Stomach smooth muscle (tissue), 2 donors: ENCODE results near the gene NUP85.

ENCODE experiments used
- H3K27ac ChIP-seq: one replicate; pipeline ENCODE4 v1.7.0; 2013; ENCODE audit warnings: mild to moderate bottlenecking, low read length, inconsistent platforms
- H3K27me3 ChIP-seq, 2 donors: one replicate each; pipeline ENCODE4 v1.7.0; 2013; ENCODE audit warnings: low read length in 2 of 2; ENCODE audit not compliant: insufficient read depth in 2 of 2, control insufficient read depth in 1 of 2
- H3K36me3 ChIP-seq, 2 donors: one replicate each; pipeline ENCODE4 v1.7.0; 2013; ENCODE audit warnings: low read length in 2 of 2; ENCODE audit not compliant: control insufficient read depth in 2 of 2, insufficient read depth in 2 of 2
- H3K4me1 ChIP-seq: one replicate; pipeline ENCODE4 v1.7.0; 2013; ENCODE audit warnings: low read length; ENCODE audit not compliant: control insufficient read depth, insufficient read depth
- H3K4me3 ChIP-seq, 2 donors: one replicate each; pipeline ENCODE4 v1.7.0; 2013; ENCODE audit warnings: low read length in 2 of 2
- H3K9ac ChIP-seq, 2 donors: one replicate each; pipeline ENCODE4 v1.7.0; 2013; ENCODE audit warnings: low read length in 2 of 2, mild to moderate bottlenecking in 1 of 2
- H3K9me3 ChIP-seq, 2 donors: one replicate each; pipeline ENCODE4 v1.7.0; 2013; ENCODE audit warnings: low read length in 2 of 2; ENCODE audit not compliant: control insufficient read depth in 2 of 2
- donor health status: healthy.
- donor health status: Pancreatic carcinoma.

NUP85 gene

DNA sequence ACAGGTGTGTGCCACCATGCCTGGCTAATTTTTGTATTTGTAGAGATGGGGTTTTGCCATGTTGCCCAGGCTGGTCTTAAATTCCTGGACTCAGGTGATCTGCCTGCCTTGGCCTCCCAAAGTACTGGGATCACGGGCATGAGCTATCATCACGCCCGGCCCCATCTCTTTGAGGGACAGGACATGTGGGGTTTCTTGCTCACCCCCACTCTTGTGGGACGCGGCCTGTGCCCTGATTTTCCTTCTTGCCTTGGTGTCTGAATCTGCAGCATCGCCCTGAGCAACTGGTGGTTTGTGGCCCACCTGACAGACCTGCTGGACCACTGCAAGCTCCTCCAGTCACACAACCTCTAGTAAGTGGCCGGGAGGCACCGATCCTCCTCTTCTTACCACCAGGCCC lies 25.6 kb downstream of the NUP85 start:
- Histone ChIP-seq H3K9me3 (no peaks in the 10 kb centered on the region), H3K36me3 (peaks cover 50 to 61% of the 10 kb centered on the region in 2 donors)

DNA sequence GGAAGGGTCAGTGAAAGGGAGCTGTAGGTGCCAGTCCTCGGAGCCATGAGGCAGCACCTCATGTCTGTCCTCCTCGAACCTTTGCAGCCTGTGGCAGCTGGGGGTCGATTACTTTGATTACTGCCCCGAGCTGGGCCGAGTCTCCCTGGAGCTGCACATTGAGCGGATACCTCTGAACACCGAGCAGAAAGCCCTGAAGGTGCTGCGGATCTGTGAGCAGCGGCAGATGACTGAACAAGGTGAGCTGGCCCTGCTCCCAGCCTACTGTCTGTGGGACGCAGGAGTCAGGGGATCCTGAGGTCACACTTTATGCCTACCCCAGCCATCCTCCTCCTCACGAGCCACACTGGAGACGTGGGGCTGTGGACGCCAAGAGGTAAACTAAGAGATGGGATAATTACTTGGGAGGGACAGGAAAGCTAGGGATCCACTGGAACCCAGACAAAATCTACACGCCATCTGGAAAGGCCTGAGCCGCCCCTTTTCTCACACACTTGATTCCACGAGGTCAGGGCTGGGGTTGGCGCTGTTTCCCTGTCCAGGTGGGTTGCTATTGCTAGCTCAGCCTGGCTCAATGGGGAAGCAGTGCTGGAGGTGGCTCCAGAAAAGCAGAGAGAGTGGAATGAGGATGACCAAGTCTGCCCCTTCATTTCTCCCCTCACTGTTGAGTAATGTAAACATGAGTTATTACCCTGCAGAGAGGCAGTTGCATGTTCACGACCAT lies 26.4 kb downstream of the NUP85 start:
- H3K36me3 ChIP-seq, result peaks cover 51 to 64% of the 10 kb centered on the region in 2 donors
- H3K27ac ChIP-seq, result no peak overlapping the region

More for the DNA sequence above, 25.6 kb downstream of the NUP85 start:
- no peak overlapping the region for H3K4me3 ChIP-seq
- H3K9ac ChIP-seq, result no peak overlapping the region
- H3K27ac ChIP-seq, result no peak overlapping the region
- no peaks in the 10 kb centered on the region for H3K27me3 ChIP-seq
- peaks cover 7% of the 10 kb centered on the region for H3K4me1 ChIP-seq

DNA sequence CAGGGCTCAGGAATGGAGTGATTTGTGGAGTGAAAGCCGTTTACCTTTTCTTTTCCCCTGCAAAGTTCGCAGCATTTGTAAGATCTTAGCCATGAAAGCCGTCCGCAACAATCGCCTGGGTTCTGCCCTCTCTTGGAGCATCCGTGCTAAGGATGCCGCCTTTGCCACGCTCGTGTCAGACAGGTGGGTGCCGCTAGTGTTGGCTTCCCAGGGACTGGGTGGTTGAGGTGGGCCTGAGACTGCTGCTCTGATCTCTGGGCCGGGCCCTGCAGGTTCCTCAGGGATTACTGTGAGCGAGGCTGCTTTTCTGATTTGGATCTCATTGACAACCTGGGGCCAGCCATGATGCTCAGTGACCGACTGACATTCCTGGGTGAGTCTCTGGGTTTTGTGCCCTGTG lies 27.3 kb downstream of the NUP85 start:
- Histone ChIP-seq H3K27ac (no peak overlapping the region), H3K36me3 (peaks cover 57 to 70% of the 10 kb centered on the region in 2 donors), H3K9ac (no peak overlapping the region)

More for the DNA sequence above, 26.4 kb downstream of the NUP85 start:
- Histone ChIP-seq H3K4me1 (peaks cover 4% of the 10 kb centered on the region), H3K4me3 (no peak overlapping the region), H3K9ac (no peak overlapping the region), H3K27me3 (no peaks in the 10 kb centered on the region), H3K9me3 (no peaks in the 10 kb centered on the region)

DNA sequence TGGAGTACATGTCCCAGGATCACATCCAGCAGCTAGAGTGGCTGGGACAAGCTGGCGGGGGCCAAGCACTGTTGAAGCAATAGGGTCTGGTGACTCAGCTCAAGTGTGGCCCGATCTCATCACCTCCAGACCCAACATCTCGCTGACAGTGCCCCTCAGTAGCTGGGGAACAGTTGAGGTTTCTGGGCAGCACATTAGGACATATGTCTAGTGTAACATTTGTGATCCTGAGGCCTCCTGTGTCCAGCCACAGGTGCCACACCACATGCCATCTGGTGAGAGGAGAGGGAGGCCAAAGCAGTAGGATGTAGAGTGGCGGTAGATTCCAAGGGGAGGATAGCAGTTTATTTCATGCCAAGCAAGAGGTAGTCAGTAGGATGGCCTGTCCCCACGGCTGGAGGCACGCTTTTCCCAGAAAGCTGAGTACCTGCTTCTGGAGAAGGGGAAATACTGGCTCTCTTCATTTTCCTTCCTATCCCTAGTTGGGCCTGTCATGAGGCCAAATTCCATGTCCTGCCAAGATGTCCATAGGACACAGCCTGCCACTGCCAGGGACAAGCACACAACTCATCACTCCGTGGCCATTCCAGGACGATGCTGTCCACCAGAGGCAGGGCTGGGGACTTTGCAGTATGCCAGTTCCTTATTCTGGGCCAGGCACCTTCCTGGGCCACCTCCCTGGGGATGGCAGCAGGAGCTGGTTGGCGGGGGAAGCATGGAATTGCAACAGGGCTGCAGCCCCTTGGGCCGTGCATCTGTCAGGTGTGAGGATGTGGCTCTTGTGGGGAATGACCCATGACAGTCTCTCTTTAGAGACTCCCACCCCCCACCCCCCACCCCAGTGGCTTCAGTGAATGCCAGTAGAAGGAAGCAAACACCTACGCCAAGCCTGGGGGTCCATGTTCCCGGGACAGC lies 31.9 kb downstream of the NUP85 start:
- H3K4me3 ChIP-seq, result no peak overlapping the region
- H3K27me3 ChIP-seq, result no peaks in the 10 kb centered on the region
- H3K36me3 ChIP-seq, result peaks cover 49 to 69% of the 10 kb centered on the region in 2 donors
- peaks cover 8% of the 10 kb centered on the region for H3K4me1 ChIP-seq
- no peak overlapping the region for H3K27ac ChIP-seq
- no peak overlapping the region for H3K9ac ChIP-seq
- no peaks in the 10 kb centered on the region for H3K9me3 ChIP-seq

More for the DNA sequence above, 27.3 kb downstream of the NUP85 start:
- Histone ChIP-seq H3K4me1 (peaks cover 4% of the 10 kb centered on the region), H3K4me3 (no peak overlapping the region), H3K9me3 (no peaks in the 10 kb centered on the region), H3K27me3 (no peaks in the 10 kb centered on the region)

DNA sequence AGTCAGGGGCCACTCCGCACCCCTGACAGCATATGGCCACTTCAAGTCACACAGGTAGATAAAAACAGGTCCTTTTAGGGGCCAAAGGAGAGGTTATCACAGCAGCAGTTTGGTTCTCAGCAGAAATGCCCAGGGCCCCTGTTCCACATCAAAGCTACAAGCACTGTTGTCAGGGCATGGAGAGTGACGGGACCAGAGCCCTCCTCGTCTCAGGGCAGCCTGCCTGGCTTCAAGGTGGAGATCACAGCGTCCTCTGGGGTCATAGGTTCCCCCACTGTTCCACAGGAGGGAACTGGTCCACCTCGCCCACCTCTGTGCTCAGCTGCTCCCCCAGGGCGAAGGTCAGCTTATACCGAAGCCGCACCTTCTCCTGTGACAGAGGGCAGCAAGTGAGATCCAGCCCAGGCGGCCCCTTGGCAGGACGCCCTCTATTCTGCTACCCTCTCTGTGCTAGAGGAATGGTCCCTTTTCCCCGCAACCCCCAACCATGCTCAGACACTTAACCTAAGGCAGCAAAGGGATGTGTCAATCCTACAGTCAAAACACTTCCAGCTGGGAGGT lies 32.6 kb downstream of the NUP85 start:
- Histone ChIP-seq H3K36me3 (peaks cover 49 to 69% of the 10 kb centered on the region in 2 donors), H3K4me3 (no peak overlapping the region), H3K27ac (no peak overlapping the region), H3K27me3 (no peaks in the 10 kb centered on the region), H3K9ac (no peak overlapping the region), H3K4me1 (peaks cover 8% of the 10 kb centered on the region), H3K9me3 (no peaks in the 10 kb centered on the region)

DNA sequence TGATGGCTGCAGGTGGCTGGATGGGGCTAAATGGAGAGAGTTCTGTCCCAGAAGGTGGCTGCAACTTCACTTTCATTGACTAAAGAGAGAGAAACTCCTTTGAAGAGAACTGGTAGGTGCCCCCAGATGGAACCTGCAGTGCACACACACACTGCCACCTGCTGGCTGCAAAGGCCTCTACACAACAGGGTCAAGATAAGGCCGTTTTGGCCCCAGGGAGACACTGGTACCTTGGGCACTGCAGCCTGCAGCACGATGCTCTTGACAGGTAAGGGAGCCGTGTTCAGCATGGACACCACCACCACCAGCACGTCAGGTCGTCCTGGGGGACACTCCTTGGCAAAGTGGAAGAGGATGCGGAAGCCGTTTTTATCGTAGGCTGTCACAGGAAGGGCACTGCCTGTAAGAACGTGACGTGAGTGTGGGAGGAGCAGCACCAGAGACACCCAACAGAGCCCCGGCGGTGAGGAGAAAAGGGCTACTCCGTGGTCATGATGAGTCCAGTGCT lies 33.3 kb downstream of the NUP85 start:
- H3K27me3 ChIP-seq, result no peaks in the 10 kb centered on the region
- H3K27ac ChIP-seq, result no peak overlapping the region
- no peaks in the 10 kb centered on the region for H3K9me3 ChIP-seq
- peaks cover 55 to 74% of the 10 kb centered on the region in 2 donors for H3K36me3 ChIP-seq
- H3K4me3 ChIP-seq, result no peak overlapping the region
- peaks cover 8% of the 10 kb centered on the region for H3K4me1 ChIP-seq
- H3K9ac ChIP-seq, result no peak overlapping the region

DNA sequence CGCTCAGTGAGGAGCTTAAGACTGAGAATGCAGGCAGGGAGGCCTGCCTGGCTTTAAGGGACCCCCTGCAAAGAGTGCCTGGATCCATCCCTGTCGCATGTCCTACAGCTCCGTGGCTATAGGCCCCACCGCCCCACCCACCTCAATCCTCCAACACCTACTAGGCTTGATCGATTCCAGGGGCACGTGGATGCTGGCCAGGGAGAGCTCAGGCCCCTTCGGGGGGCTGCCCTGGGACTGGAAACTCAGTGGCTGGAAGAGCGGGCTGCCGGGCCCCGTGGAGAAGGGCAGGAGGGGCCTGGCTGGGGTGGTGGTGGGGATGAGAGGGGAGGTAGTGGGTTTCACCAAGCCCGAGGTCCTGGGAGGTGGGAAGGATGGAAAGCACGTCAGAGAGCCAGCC lies 33.7 kb downstream of the NUP85 start:
- Histone ChIP-seq H3K9ac (no peak overlapping the region), H3K9me3 (no peaks in the 10 kb centered on the region), H3K36me3 (peaks cover 59 to 78% of the 10 kb centered on the region in 2 donors), H3K27me3 (no peaks in the 10 kb centered on the region), H3K4me1 (peaks cover 8% of the 10 kb centered on the region), H3K4me3 (no peak overlapping the region), H3K27ac (no peak overlapping the region)

DNA sequence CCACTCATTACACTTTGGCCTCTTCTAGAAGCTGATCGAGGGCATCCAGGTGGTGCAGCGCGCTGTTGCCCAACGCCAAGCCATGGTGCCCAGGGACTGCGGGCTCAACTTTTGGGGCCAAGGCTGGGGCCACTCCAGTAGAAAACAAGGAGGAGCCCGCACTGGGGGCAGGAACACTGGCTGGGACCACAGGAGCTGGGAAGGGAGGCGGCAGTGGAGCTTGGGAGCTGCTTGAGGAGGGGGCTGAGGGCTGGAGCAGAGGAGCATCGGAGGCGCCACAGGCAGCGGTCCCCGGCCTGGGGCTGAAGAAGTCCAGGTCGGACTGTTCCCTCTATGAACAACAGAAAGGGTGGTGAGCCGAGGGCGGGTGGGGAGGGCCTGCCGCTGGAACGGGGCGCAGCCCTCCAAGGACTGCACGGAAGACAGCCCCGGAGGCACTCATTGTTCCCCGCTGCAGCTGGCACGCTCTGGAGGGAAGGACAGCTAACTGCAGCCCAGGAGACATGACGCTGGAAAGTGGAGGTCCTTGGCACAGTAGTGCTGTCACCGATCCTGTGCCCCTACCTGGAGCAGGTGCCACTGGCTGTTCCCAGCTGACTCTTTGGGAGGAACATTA lies 34.4 kb downstream of the NUP85 start:
- Histone ChIP-seq H3K9ac (no peak overlapping the region), H3K9me3 (no peaks in the 10 kb centered on the region), H3K27ac (no peak overlapping the region), H3K36me3 (peaks cover 60 to 78% of the 10 kb centered on the region in 2 donors), H3K4me3 (no peak overlapping the region), H3K4me1 (peaks cover 7% of the 10 kb centered on the region), H3K27me3 (no peaks in the 10 kb centered on the region)

DNA sequence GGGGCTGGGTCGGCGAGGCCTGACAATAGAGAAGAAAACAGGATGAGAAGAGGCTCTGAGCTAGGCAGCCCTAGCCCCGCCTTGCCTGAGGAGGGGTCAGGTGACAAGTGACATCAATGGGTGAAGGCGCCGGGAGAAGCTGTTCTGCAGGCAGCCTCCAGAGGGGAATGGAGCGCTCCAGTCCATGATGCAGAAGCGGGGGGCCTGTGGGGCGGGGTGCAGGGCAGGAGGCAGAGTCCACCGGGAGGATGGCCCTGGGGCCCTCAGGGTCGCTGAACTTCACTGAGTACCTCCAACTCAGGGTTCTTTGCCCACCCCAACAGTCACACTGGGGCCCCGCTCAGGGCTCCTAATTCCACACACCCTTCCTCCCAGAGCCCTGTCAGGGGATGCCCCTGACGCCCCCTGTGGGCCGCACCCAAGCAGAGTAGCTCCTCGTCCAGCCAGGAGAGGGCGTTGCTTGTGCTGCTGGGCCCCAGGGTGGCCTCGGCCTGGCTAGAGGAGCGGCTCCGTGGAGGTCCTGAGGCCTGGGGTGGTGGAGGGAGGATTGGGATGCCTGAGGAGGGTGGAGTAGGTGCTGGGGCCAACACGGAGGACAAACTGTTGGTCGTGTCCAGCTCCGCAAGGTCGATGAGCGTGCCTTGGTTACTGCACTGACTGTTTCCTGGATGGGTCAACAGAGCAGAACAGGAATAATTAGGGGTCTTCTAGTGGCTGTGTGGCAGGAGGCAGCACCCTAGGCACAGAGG lies 35.1 kb downstream of the NUP85 start:
- no peaks in the 10 kb centered on the region for H3K9me3 ChIP-seq
- no peak overlapping the region for H3K4me3 ChIP-seq
- no peaks in the 10 kb centered on the region for H3K27me3 ChIP-seq
- peaks cover 62 to 78% of the 10 kb centered on the region in 2 donors for H3K36me3 ChIP-seq
- H3K27ac ChIP-seq, result no peak overlapping the region
- peaks cover 6% of the 10 kb centered on the region for H3K4me1 ChIP-seq
- H3K9ac ChIP-seq, result no peak overlapping the region

DNA sequence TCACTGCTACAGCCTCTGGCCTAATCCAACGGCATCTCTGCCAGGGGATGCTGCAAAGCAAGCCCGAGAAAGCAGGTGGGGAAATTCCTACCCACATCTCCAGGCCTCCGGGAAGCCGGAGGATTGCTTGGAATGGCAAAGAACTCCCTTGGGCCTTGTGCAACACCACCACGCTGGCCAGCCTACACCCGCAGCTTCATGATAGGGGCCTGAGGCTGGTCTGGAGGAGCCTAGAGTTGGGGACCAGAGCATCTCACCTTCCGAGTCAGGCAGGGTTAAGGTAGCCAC lies 35.6 kb downstream of the NUP85 start:
- H3K4me1 ChIP-seq, result peaks cover 6% of the 10 kb centered on the region
- peaks cover 67 to 81% of the 10 kb centered on the region in 2 donors for H3K36me3 ChIP-seq
- H3K9me3 ChIP-seq, result no peaks in the 10 kb centered on the region
- H3K27me3 ChIP-seq, result no peaks in the 10 kb centered on the region
- no peak overlapping the region for H3K27ac ChIP-seq
- no peak overlapping the region for H3K4me3 ChIP-seq
- no peak overlapping the region for H3K9ac ChIP-seq
